CD4-positive, CD25-positive, alpha-beta regulatory T cell (primary cell): ENCODE measurements around the gene VPS52. TPM values are rescaled to one million over a fixed set of nuclear protein-coding genes. Genes with fewer than 3 reads are reported as not detected.
"Not testable (repeated sequence)": the region's sequence is repeated elsewhere in the genome, so short reads cannot be mapped to it uniquely, and the experiment has no call there.

ENCODE experiments used
- ATAC-seq, 2 donors: fragments of 150-1000 bp; cut with Tn5 transposase; one replicate each; pipeline ENCODE4 v1.10.0; 2021; ENCODE audit warnings: low read depth in 2 of 2, moderate number of reproducible peaks in 2 of 2, moderate library complexity in 1 of 2
- DNase-seq, 3 donors: peaks; one replicate each; pipeline versions ENCODE4 v3.0.0 to v3.0.0-alpha.2; 2012 to 2022; ENCODE audit warnings: mixed read lengths in 1 of 3
- H3K27ac ChIP-seq: one replicate; pipeline ENCODE4 v1.7.0; 2013; ENCODE audit warnings: mild to moderate bottlenecking, low read length; ENCODE audit not compliant: insufficient read depth, poor library complexity, severe bottlenecking
- H3K27me3 ChIP-seq: one replicate; pipeline ENCODE4 v1.7.0; 2013; ENCODE audit warnings: low read length; ENCODE audit not compliant: control insufficient read depth, insufficient read depth
- H3K36me3 ChIP-seq: one replicate; pipeline ENCODE4 v1.7.0; 2013; ENCODE audit warnings: mild to moderate bottlenecking, low read length, moderate library complexity; ENCODE audit not compliant: control insufficient read depth, insufficient read depth
- H3K4me1 ChIP-seq: 2 replicates; pipeline ENCODE4 v1.7.0; 2013; ENCODE audit warnings: mild to moderate bottlenecking, low read length; ENCODE audit not compliant: insufficient read depth, control insufficient read depth, poor library complexity, severe bottlenecking
- H3K4me3 ChIP-seq: one replicate; pipeline ENCODE4 v1.7.0; 2013; ENCODE audit warnings: low read depth, mild to moderate bottlenecking, low read length, moderate library complexity
- H3K9me3 ChIP-seq, 2 experiments: 1 replicate in 1 of 2; 2 replicates in 1 of 2; pipeline ENCODE4 v1.7.0; 2013; ENCODE audit warnings: low read length in 2 of 2, mild to moderate bottlenecking in 1 of 2, moderate library complexity in 1 of 2; ENCODE audit not compliant: control insufficient read depth in 2 of 2
- H3K27ac Mint-ChIP-seq, 3 donors: one replicate each; pipeline ENCODE4 v1.8.0; 2020 to 2022; ENCODE audit warnings: mild to moderate bottlenecking in 3 of 3, mixed read lengths in 3 of 3, moderate library complexity in 2 of 3
- H3K27me3 Mint-ChIP-seq: one replicate; pipeline ENCODE4 v1.8.0; 2022; ENCODE audit warnings: mild to moderate bottlenecking, mixed read lengths
- H3K36me3 Mint-ChIP-seq: one replicate; pipeline ENCODE4 v1.8.0; 2020; ENCODE audit warnings: mixed read lengths
- H3K4me1 Mint-ChIP-seq, 4 donors: one replicate each; pipeline ENCODE4 v1.8.0; 2020 to 2022; ENCODE audit warnings: mixed read lengths in 4 of 4, mild to moderate bottlenecking in 1 of 4
- H3K4me3 Mint-ChIP-seq, 4 donors: one replicate each; pipeline ENCODE4 v1.8.0; 2020 to 2022; ENCODE audit warnings: mild to moderate bottlenecking in 4 of 4, mixed read lengths in 4 of 4, moderate library complexity in 3 of 4
- H3K9me3 Mint-ChIP-seq, 7 donors: one replicate each; pipeline ENCODE4 v1.8.0; 2020 to 2022; ENCODE audit warnings: mixed read lengths in 7 of 7, mild to moderate bottlenecking in 3 of 7, moderate library complexity in 2 of 7
- polyA plus RNA-seq, 4 donors: library from polyadenylated mRNA; unstranded; fragments of 300-500 nt; fragmentation: Illumina TruSeq; gene quantifications; one replicate each; pipeline ENCODE4 v1.2.3, GENCODE V29; 2021
- total RNA-seq: library from RNA; stranded (reverse); gene quantifications from one replicate; pipeline ENCODE4 v1.2.3, GENCODE V29; 2022

The VPS52 gene
- total and polyA plus RNA-seq, 5 donors from 2014 or later: 12.4 to 70.6 (median 15.1) TPM

DNA sequence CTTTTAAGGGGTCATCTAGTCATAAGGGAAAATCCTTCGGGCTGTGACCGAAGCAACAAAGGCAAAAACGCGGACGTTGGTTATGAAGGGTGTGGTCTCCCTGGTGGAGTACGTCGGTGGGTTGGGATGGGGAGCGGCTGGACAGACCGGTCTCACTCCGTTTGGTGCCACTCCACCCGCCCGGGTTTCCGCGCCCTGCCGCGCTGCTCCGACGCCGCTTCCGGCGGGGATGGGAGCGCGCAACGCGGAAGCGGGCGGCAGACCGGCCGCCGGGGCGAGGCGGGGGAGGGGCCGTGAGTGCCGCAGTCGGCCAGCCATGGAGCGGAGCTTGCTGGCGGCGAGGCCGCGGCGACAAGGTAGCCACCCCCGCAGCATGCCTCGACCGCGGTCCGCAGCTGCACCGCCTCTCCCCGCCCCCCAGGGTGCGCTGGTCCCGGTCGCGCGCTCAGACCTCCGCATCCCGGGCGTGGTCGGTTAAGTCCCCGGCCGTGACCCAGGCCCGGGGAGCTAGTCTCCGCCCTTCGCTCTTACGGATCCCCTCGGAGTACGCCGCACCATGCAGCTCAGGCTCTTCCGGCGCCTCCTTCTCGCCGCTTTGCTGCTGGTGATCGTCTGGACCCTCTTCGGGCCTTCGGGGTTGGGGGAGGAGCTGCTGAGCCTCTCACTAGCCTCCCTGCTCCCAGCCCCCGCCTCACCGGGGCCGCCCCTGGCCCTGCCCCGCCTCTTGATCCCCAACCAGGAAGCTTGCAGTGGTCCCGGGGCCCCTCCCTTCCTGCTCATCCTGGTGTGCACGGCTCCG is 5.4 kb upstream of the VPS52 start, which contains the start of gene B3GALT4:
Gene B3GALT4 (plus strand): TSS at position 260 of the 799 bp plus-strand sequence. CDS start 297 bp downstream, at position 557.
- H3K36me3 Mint-ChIP-seq: peaks cover 18% of the 10 kb centered on the region
- H3K27ac Mint-ChIP-seq: peak within 1 kb of the TSS; percentile 94 to 99 (median 94)

DNA sequence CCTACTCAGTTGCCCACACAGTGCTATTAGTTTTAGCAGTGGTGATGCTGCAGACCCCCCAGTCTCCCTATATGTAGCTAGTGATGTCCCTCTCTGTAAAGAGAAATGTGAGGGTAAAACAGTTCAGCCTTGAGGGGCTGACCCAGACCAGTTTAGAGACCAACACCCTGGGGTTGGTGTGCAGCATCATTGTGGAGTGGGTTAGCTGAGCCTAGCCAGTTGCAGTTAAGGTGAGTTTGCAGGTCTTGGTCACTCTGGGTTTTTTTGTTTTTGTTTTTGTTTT is 4.8 kb upstream of the VPS52 start:
- Mint-ChIP-seq H3K4me3 (peak overlapping the region; percentile 56 to 94 (median 89)), H3K9me3 (no peaks in the 10 kb centered on the region), H3K27ac (peak overlapping the region; percentile 69 to 99 (median 91)), H3K4me1 (peaks cover 4 to 81% (median 41%) of the 10 kb centered on the region in 4 donors), H3K36me3 (peaks cover 21% of the 10 kb centered on the region), H3K27me3 (no peaks in the 10 kb centered on the region)
- Histone ChIP-seq H3K36me3 (peaks cover 39% of the 10 kb centered on the region), H3K27me3 (no peaks in the 10 kb centered on the region), H3K27ac (peak overlapping the region; percentile 87), H3K4me3 (peak overlapping the region; percentile 79), H3K4me1 (peaks cover 78% of the 10 kb centered on the region), H3K9me3 (no peaks in the 10 kb centered on the region)
- DNase-seq (no peak), ATAC-seq (no peak)

More for the DNA sequence above, 5.4 kb upstream of the VPS52 start, which contains the start of gene B3GALT4:
- no peaks in the 10 kb centered on the region for H3K9me3 Mint-ChIP-seq
- DNase-seq (peak; percentile 72 to 88 (median 72)), ATAC-seq (peak; percentile 70 to 74)
- Histone ChIP-seq H3K4me1 (peaks cover 77% of the 10 kb centered on the region), H3K36me3 (peaks cover 41% of the 10 kb centered on the region), H3K27ac (peak within 1 kb of the TSS; percentile 87), H3K9me3 (no peaks in the 10 kb centered on the region), H3K4me3 (peak within 1 kb of the TSS; percentile 79), H3K27me3 (no peaks in the 10 kb centered on the region)
- peak within 1 kb of the TSS; percentile 91 to 94 (median 92) for H3K4me3 Mint-ChIP-seq
- H3K4me1 Mint-ChIP-seq: peaks cover 0 to 76% (median 38%) of the 10 kb centered on the region in 4 donors
- no peaks in the 10 kb centered on the region for H3K27me3 Mint-ChIP-seq

DNA sequence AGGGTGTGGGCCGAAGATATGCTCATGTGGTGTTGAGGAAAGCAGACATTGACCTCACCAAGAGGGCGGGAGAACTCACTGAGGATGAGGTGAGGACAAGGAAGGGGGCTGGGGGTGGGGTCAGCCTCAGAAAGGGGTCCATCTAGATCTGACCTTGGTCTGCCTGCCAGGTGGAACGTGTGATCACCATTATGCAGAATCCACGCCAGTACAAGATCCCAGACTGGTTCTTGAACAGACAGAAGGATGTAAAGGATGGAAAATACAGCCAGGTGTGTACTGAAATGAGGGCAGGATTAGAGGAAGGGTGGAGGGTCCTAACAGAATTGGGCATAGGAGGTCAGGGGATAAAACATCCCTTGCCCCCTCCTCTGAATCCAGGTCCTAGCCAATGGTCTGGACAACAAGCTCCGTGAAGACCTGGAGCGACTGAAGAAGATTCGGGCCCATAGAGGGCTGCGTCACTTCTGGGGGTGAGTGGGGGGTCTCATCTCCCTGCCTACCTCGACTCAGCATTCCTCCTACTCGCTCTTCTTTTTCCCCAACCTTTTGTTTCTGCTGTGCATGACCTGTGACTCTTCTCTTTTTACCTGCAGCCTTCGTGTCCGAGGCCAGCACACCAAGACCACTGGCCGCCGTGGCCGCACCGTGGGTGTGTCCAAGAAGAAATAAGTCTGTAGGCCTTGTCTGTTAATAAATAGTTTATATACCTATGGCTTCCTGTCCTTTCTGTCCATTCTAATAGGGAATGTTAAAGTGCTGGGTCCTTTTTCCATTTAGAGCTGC is 4.3 kb upstream of the VPS52 start:
- Mint-ChIP-seq H3K27ac (peak overlapping the region; percentile 69 to 99 (median 91)), H3K4me1 (peaks cover 5 to 84% (median 41%) of the 10 kb centered on the region in 4 donors), H3K36me3 (peaks cover 21% of the 10 kb centered on the region), H3K4me3 (peak overlapping the region; percentile 56 to 94 (median 89))
- peaks cover 81% of the 10 kb centered on the region for H3K4me1 ChIP-seq
- not testable (repeated sequence) for H3K27me3 Mint-ChIP-seq, H3K27me3 ChIP-seq, DNase-seq, H3K9me3 Mint-ChIP-seq, H3K9me3 ChIP-seq, ATAC-seq
- H3K4me3 ChIP-seq: peak overlapping the region; percentile 79
- peak overlapping the region; percentile 87 for H3K27ac ChIP-seq
- H3K36me3 ChIP-seq: peaks cover 39% of the 10 kb centered on the region

DNA sequence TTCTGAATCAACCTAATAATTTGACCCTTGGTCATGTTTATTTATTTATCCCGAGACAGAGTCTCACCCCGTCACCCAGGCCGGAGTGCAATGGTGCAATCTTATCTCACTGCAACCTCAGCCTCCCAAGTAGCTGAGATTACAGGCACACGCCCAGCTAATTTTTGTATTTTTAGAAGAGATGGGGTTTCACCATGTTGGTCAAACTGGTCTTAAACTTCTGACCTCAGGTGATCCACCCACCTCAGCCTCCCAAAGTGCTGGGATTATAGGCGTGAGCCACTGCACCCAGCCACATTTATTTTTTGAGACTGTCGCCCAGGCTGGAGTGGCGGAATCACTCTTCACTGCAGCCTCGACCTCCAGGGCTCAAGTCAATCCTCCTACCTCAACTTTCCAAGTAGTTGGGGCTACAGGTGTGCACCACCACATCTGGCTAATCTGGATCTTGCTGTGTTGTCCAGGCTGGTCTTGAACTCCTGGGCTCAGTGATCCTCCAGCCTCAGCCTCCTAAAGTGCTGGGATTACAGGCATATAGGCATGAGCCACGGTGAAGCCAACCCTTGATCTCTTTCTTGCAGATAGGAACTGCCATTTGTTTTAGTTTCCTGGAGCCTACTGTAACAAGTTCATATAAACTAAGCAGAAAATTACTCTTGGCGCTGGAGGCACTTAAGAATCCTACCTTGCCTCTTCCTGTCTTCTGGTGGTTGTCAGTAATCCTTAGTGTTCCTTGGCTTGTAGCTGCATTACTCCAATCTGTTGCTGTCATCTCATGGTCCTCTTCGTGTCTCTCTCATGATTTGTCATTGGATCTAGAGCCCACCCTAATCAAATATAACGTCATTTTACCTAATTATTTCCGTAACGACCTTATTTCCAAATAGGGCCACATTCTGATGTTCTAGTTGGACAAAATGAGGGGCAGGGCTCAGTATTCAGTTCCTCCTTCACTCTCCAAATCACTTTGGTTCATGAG is 2.5 kb upstream of the VPS52 start:
- Histone ChIP-seq H3K27me3 (no peaks in the 10 kb centered on the region), H3K9me3 (no peaks in the 10 kb centered on the region), H3K27ac (peak overlapping the region; percentile 90), H3K4me1 (peaks cover 75% of the 10 kb centered on the region), H3K4me3 (peak overlapping the region; percentile 96), H3K36me3 (peaks cover 31% of the 10 kb centered on the region)
- Mint-ChIP-seq H3K36me3 (peaks cover 21% of the 10 kb centered on the region), H3K4me1 (peaks cover 5 to 85% (median 42%) of the 10 kb centered on the region in 4 donors), H3K4me3 (peak overlapping the region; percentile 94 to 100 (median 98)), H3K27ac (peak overlapping the region; percentile 72 to 99 (median 91)), H3K9me3 (no peaks in the 10 kb centered on the region), H3K27me3 (no peaks in the 10 kb centered on the region)
- DNase-seq (no peak), ATAC-seq (no peak)

DNA sequence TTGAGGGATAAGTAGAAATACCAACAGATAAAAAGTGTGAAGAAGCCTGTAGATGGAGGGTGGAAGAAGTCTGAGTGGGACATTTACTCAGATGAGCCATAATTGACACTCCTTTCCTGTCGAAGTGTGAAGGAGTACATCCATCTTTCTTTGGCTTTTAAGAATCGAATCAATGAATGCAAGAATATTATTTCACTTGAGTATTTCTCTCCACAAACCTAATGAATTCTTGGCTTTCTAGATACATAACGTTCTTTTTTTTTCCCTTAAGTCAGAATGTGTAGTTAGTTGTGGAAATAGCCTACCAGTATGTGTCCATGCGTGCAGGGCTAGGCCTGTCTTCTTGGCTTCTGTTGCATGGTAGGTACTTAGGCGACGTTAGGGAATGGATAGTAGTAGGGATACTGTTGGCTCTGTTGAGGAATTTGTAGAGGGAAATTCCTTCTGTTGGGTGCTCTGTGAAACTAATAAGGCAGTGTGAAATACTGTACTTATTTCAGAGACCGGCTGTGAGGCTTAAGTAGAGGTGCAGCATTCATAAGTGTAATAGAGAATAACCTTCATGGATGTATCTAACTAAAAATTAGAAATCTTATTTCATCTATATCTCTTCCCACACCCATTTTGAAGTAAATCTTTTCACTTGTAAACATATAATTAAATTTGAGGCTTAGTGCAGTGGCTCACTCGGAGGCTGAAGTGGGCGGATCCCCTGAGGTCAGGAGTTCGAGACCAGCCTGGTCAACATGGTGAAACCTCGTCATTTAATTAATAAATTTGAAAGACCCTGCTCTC is 1.6 kb upstream of the VPS52 start:
- Mint-ChIP-seq H3K4me3 (peak overlapping the region; percentile 94 to 100 (median 98)), H3K9me3 (no peaks in the 10 kb centered on the region), H3K4me1 (peaks cover 5 to 77% (median 40%) of the 10 kb centered on the region in 4 donors), H3K27me3 (no peaks in the 10 kb centered on the region), H3K36me3 (peaks cover 29% of the 10 kb centered on the region), H3K27ac (peak overlapping the region; percentile 44 to 100 (median 99))
- peak overlapping the region; percentile 90 for H3K27ac ChIP-seq
- peaks cover 67% of the 10 kb centered on the region for H3K4me1 ChIP-seq
- H3K27me3 ChIP-seq: no peaks in the 10 kb centered on the region
- H3K36me3 ChIP-seq: peaks cover 37% of the 10 kb centered on the region
- DNase-seq (no peak), ATAC-seq (no peak)
- H3K4me3 ChIP-seq: peak overlapping the region; percentile 96
- H3K9me3 ChIP-seq: no peaks in the 10 kb centered on the region

DNA sequence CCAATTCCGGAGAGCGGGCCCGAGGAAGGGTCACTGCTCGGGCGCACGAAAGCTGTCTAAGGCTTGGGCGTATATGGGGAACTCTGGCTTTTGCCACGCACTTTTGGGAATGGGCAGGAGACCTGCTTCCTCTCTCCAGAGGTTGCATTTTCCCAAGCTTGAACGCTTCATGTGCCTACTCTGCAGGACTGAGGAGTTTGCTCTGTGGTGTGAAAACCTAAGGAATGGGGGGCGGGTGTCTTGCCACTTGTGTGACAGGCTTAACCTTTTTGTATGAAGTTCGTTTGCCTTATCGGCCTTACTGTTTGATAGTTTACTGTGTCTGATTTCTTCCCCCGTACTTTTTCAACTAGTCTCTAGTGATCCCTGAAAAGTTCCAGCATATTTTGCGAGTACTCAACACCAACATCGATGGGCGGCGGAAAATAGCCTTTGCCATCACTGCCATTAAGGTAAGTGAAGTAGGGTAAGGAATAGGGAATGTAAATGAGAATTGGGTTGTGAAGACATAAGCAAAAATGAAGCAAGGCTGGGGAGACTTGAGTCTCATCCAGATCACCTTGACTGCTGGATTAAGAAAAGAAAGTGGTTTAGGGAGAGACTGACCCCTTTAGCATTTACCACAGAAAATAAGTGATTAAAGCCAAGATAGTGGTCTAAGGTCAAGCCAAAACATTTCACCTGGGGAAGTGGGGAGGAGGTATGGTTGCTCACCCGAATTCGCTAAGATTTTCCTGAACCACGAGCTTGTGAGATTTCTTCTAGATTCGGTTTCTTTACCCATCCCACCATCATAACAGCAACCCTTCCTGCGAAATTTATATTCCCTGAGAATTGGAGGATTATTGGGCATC is 826 bp upstream of the VPS52 start:
- no peak for ATAC-seq
- no peaks in the 10 kb centered on the region for H3K27me3 Mint-ChIP-seq
- no peaks in the 10 kb centered on the region for H3K9me3 Mint-ChIP-seq
- Histone ChIP-seq H3K27ac (peak overlapping the region; percentile 90), H3K4me1 (peaks cover 58% of the 10 kb centered on the region), H3K4me3 (peak overlapping the region; percentile 96), H3K9me3 (no peaks in the 10 kb centered on the region), H3K27me3 (no peaks in the 10 kb centered on the region), H3K36me3 (peaks cover 46% of the 10 kb centered on the region)
- H3K27ac Mint-ChIP-seq: peak overlapping the region; percentile 99 to 100 (median 100)
- peak overlapping the region; percentile 94 to 100 (median 98) for H3K4me3 Mint-ChIP-seq
- H3K36me3 Mint-ChIP-seq: peaks cover 36% of the 10 kb centered on the region
- H3K4me1 Mint-ChIP-seq: peaks cover 5 to 68% (median 39%) of the 10 kb centered on the region in 4 donors
- DNase-seq: no peak
